NOMO-1 treated with dmso at 0.1 percent for 144 hours (cell line): ENCODE measurements around the gene APOL1.
"Not testable (repeated sequence)": the region's sequence is repeated elsewhere in the genome, so short reads cannot be mapped to it uniquely, and the experiment has no call there.

Source experiments
- DNase-seq: peaks from one replicate; lab custom pipeline; 2025; ENCODE audit not compliant: unreplicated experiment; lab: John Stamatoyannopoulos, UW

Gene APOL1

GRCh38 chr22:36252754-36253522, at the start of gene APOL1:
TSS of gene APOL1 (plus strand) at chr22:36253133. CDS start at chr22:36254956, 1,823 bp downstream.
- peak; percentile 43 for DNase-seq

GRCh38 chr22:36203441-36203840, 49.5 kb upstream of the APOL1 start:
- DNase-seq: not testable (repeated sequence)

- DNase-seq: no peak
Measured at GRCh38 chr22:36204001-36204631, 48.8 kb upstream of the APOL1 start.

- DNase-seq: no peak
Measured at GRCh38 chr22:36204632-36205015, 48.3 kb upstream of the APOL1 start.

- not testable (repeated sequence) for DNase-seq
Measured at GRCh38 chr22:36205573-36205972, 47.4 kb upstream of the APOL1 start.

- DNase-seq: no peak
Measured at GRCh38 chr22:36206255-36206654, 46.7 kb upstream of the APOL1 start.

- no peak for DNase-seq
Measured at GRCh38 chr22:36208162-36208765, 44.7 kb upstream of the APOL1 start.

- DNase-seq: no peak
Measured at GRCh38 chr22:36208914-36209313, 44.0 kb upstream of the APOL1 start.

- not testable (repeated sequence) for DNase-seq
Measured at GRCh38 chr22:36209488-36209908, 43.4 kb upstream of the APOL1 start.

GRCh38 chr22:36210224-36210623, 42.7 kb upstream of the APOL1 start:
- no peak for DNase-seq

- no peak for DNase-seq
Measured at GRCh38 chr22:36211237-36211861, 41.6 kb upstream of the APOL1 start.

GRCh38 chr22:36212901-36213300, 40.0 kb upstream of the APOL1 start:
- peak; percentile 51 for DNase-seq

- no peak for DNase-seq
Measured at GRCh38 chr22:36213586-36213985, 39.3 kb upstream of the APOL1 start.

- DNase-seq: no peak
Measured at GRCh38 chr22:36215981-36216380, 37.0 kb upstream of the APOL1 start.

GRCh38 chr22:36218648-36219193, 34.2 kb upstream of the APOL1 start:
- DNase-seq: no peak

- DNase-seq: no peak
Measured at GRCh38 chr22:36220451-36220921, 32.4 kb upstream of the APOL1 start.

- DNase-seq: no peak
Measured at GRCh38 chr22:36221799-36222751, 30.9 kb upstream of the APOL1 start.

GRCh38 chr22:36222887-36223450, 30.0 kb upstream of the APOL1 start:
- DNase-seq: no peak

GRCh38 chr22:36223504-36223903, 29.4 kb upstream of the APOL1 start:
- no peak for DNase-seq

GRCh38 chr22:36224245-36224644, 28.7 kb upstream of the APOL1 start:
- no peak for DNase-seq
